Esophagus muscularis mucosa (tissue), 3 donors: Measurements from ENCODE around the gene FCAMR.

Source experiments
- CTCF ChIP-seq, 3 experiments: fragments of 200-600 bp in 2 of 3; fragments of 450-650 bp in 1 of 3; sonication (generic) in 2 of 3; IDR thresholded peaks; one replicate each; pipeline ENCODE4 v1.5.1; 2017 to 2019; ENCODE audit warnings: antibody characterized with exemption in 3 of 3, mild to moderate bottlenecking in 2 of 3, moderate library complexity in 1 of 3
- POLR2AphosphoS5 ChIP-seq, 2 donors: sonication (generic); formaldehyde crosslinking; IDR thresholded peaks; one replicate each; pipeline ENCODE4 v1.6.1; 2017; ENCODE audit warnings: antibody characterized with exemption in 2 of 2

- no peak for TF ChIP-seq CTCF (IDR thresholded peaks at IDR 0.05)
- TF ChIP-seq POLR2AphosphoS5 (IDR thresholded peaks at IDR 0.05), result no peak
These were observed 36.7 kb upstream of the FCAMR start for GRCh38 chr1:207006914-207007313.
